Measurements from ENCODE around the gene EXOC6B. TPM values are rescaled to one million over a fixed set of nuclear protein-coding genes. Genes with fewer than 3 reads are reported as not detected.

The EXOC6B gene
- polyA plus RNA-seq, 2 of the 4 experiments (the other 2 are of a cell fraction), result 15.5 to 24.7 TPM

DNA sequence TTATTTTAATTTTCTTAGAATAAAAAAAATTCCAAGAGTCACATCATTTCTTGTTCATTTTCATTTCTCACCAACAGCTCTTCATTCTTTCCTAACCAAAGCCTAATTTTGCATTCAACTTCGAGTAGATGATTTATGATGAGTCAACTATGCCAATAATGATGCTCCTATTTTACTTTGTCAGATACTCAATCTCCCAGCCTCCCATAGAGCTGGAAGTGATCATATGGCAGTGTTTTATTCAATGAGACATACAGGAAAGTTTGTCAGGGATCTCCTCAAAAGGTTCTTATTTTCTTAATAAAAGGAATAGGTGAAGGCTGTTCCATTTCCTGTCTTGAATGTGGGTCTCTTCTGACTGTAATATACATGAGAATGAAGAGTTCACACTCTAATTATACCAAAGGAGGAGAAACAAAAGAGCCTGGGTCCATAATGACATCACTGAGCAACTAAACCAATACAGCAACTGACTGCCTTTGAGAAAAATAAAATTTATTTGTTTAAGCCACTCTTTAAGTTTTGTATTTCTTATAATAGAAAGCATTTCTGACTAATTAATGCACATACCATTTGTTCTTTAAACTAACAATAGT is 447.0 kb downstream of the EXOC6B start:
- H3K9me3 ChIP-seq, result 0 out of 3 replicates have a peak, but pooled peaks cover 7% of the 10 kb centered on the region
- H3K27ac ChIP-seq, result no peak overlapping the region
- H3K4me1 ChIP-seq, result peaks cover 15% of the 10 kb centered on the region
- peak; percentile 51 for FAIRE-seq
- H3K4me2 ChIP-seq, result no peak overlapping the region
- POLR2A ChIA-PET, result no interaction called here
- no peak for ATAC-seq
- no peak for TF ChIP-seq HEYL (CRISPR knock-in tag; IDR thresholded peaks at IDR 0.05)
- no peak for TF ChIP-seq PBX3 (IDR thresholded peaks at IDR 0.05)
- TF ChIP-seq, protein P1, sequence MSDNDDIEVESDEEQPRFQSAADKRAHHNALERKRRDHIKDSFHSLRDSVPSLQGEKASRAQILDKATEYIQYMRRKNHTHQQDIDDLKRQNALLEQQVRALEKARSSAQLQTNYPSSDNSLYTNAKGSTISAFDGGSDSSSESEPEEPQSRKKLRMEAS (IDR thresholded peaks at IDR 0.05), result no peak
- no peak for TF ChIP-seq RARB (CRISPR knock-in tag; IDR thresholded peaks at IDR 0.05)
- no peak for TF ChIP-seq FOXS1 (CRISPR knock-in tag; IDR thresholded peaks at IDR 0.05)
- no peak for TF ChIP-seq ZNF302 (CRISPR knock-in tag; IDR thresholded peaks at IDR 0.05)
- TF ChIP-seq ZSCAN20 (CRISPR knock-in tag; IDR thresholded peaks at IDR 0.05), result no peak
- TF ChIP-seq FOSL2 (IDR thresholded peaks at IDR 0.05), result no peak
- TF ChIP-seq FOSL2 (CRISPR knock-in tag; IDR thresholded peaks at IDR 0.05), result no peak
- no peak for TF ChIP-seq BHLHE40 (IDR thresholded peaks at IDR 0.05; ENCODE audit: low read depth, low read length)
- TF ChIP-seq POLR2A (IDR thresholded peaks at IDR 0.05; ENCODE audit: low read length), result no peak
- no peak for TF ChIP-seq TP53 (CRISPR knock-in tag; IDR thresholded peaks at IDR 0.05)
- H3K4me3 ChIP-seq, result no peak overlapping the region
- CTCF ChIA-PET, result interaction anchor here (1.1 kb wide), 1 partner anchor 17 kb away, joined by 4 read pairs; no protein-coding TSS in a partner anchor
- 29% methylated on average over 1 of the region's 1 CpG for WGBS (ENCODE audit: missing lambda C conversion rate)
- no peak for DNase-seq (ENCODE audit: low read depth in 1 of 2, low spot score in 1 of 2)

DNA sequence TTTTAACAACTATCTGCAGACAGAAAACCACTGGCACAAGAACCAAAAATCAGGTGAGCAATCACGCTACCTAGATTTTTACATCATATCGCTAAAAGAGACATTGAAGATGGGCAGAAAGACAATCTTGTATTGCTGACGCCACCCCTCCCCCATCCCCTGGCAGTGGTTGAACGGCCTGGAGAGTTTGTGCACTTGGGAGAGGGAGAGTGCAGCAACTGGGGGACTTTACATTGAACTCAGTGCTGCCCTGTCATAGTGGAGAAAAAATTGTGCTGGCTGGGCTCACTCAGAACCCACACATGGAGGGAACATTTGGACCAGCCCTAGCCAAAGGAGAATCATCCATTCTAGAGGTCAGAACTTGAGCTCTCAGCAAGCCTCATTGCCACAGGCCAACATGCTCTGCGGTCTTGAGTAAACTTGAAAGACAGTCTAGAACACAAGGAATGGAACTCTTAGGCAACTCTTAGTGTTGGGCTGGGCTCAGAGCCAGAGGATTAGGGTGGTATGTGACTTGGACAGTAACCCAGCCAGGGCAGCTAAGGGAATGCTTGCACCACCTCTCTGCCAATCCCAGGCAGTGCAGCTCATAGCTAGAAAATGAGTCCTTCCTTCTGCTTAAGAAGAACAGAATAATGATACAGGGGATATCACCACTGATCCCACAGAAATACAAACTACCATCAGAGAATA is 458.2 kb downstream of the EXOC6B start:
- peak overlapping the region; percentile 55 for H3K4me2 ChIP-seq
- FAIRE-seq, result peak; percentile 76
- 33% methylated on average over 5 of the region's 5 CpGs for WGBS (ENCODE audit: missing lambda C conversion rate)
- ATAC-seq, result peak; percentile 99 to 100
- H3K27ac ChIP-seq, result peak overlapping the region; percentile 59 to 74
- ChIA-PET CTCF (interaction anchor here (0.5 to 2.2 kb wide), 11 partner anchors 9 to 217 kb away, joined by 3 to 7 read pairs (median 3); no protein-coding TSS in a partner anchor), POLR2A (no interaction called here)
- no peak overlapping the region for H3K4me3 ChIP-seq
- peak; percentile 51 to 98 for DNase-seq (ENCODE audit: low read depth in 1 of 2, low spot score in 1 of 2)
- peaks cover 15% of the 10 kb centered on the region for H3K4me1 ChIP-seq
- H3K9me3 ChIP-seq, result peaks cover 8% of the 10 kb centered on the region
- TF ChIP-seq CTCF (IDR thresholded peaks at IDR 0.05) (peak; percentile 50), EHMT2 (IDR thresholded peaks at IDR 0.05; ENCODE audit: low read depth) (no peak), BCL3 (IDR thresholded peaks at IDR 0.05) (0 out of 3 replicates have a peak, but pooled peaks have one; percentile 55), SMC3 (IDR thresholded peaks at IDR 0.05) (peak; percentile 82), RNF2 (IDR thresholded peaks at IDR 0.05; ENCODE audit: borderline replicate concordance, low read depth) (no peak), RAD21 (conservative IDR thresholded peaks at IDR 0.05 in 1 of 2, IDR thresholded peaks at IDR 0.05 in 1 of 2) (peak; percentile 72 to 75), ZFP36 (IDR thresholded peaks at IDR 0.05; ENCODE audit: borderline replicate concordance, partially characterized antibody) (no peak), EP300 (IDR thresholded peaks at IDR 0.05) (peak; percentile 25 to 69; a peak in 3 of 5 replicates), HES2 (IDR thresholded peaks at IDR 0.05) (peak; percentile 32; the same call in 1 of the 2 replicates), HOXB13 (CRISPR knock-in tag; IDR thresholded peaks at IDR 0.05; ENCODE audit: low read depth) (no peak), FOSL2 (IDR thresholded peaks at IDR 0.05) (no peak), FOSL2 (CRISPR knock-in tag; IDR thresholded peaks at IDR 0.05) (0 out of 2 replicates have a peak, but pooled peaks have one; percentile 21), JUN (IDR thresholded peaks at IDR 0.05) (peak in 1 of 2 experiments; percentile 64; a peak in 1 of 5 replicates), ELK1 (IDR thresholded peaks at IDR 0.05; ENCODE audit: low read depth, low read length) (no peak), KDM1A (IDR thresholded peaks at IDR 0.05; ENCODE audit: low read depth) (no peak), TFCP2L1 (CRISPR knock-in tag; IDR thresholded peaks at IDR 0.05) (no peak), CEBPB (IDR thresholded peaks at IDR 0.05) (peak; percentile 91 to 98)
- TF ChIP-seq, protein P1 (IDR thresholded peaks at IDR 0.05), result peak; percentile 80
